ENCODE data around the gene WDR54. TPM values are rescaled to one million over a fixed set of nuclear protein-coding genes. Genes with fewer than 3 reads are reported as not detected.
A peak's percentile ranks its signal among the peaks of the same experiment; 100 is the strongest.

Gene WDR54, protein sequence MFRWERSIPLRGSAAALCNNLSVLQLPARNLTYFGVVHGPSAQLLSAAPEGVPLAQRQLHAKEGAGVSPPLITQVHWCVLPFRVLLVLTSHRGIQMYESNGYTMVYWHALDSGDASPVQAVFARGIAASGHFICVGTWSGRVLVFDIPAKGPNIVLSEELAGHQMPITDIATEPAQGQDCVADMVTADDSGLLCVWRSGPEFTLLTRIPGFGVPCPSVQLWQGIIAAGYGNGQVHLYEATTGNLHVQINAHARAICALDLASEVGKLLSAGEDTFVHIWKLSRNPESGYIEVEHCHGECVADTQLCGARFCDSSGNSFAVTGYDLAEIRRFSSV
- total RNA-seq (2014; rRNA removed; shearing (Covaris generic)): 59.7 and 66.7 TPM in 2 replicates
- 61.0 and 73.3 TPM in 2 replicates for polyA plus RNA-seq (2015; cell fraction: cytosol; rRNA removed)
- polyA plus RNA-seq (2015; cell fraction: nucleus; rRNA removed): 59.2 and 63.0 TPM in 2 replicates

DNA sequence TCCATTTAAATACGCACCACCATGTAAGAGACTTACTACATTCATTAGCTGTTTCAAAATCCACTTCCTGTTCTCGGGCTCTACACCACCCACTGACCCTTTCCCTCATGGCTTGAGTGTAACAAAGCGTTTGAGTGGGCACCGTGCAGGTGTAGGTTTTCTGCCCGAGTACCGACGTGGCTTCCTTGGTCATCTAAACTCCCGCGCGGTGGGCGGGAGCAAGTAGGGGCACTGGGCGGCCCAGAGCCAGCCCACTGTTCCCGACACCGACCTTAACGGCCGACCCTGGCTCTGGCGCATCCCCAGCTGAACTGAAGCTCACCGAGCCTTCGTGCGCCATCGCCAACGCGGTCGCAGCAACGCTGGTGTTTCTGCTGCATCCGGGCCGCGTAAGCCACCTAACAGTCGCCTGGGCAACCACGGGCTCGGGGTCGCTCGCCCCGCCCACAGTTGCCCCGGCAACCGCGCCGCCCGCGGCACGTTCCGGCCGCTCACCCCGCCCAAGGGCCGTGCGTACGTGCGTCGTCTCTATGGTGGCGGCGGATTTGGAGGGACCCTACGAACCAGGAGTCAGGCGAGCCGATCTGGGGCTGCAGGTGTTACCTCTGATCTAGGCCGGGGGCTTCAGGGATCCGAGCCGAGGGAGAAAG, at the start of gene WDR54, which contains the start of gene C2orf81:
Gene WDR54 (plus strand): TSS at position 510 of the 650 bp plus-strand sequence. CDS start 424 bp downstream, outside the sequence.
Gene C2orf81 (minus strand): TSS at position 399 of the 650 bp plus-strand sequence. CDS start 59 bp downstream, at position 340.
- DNase-seq (ENCODE audit: low read depth): peak; percentile 93

DNA sequence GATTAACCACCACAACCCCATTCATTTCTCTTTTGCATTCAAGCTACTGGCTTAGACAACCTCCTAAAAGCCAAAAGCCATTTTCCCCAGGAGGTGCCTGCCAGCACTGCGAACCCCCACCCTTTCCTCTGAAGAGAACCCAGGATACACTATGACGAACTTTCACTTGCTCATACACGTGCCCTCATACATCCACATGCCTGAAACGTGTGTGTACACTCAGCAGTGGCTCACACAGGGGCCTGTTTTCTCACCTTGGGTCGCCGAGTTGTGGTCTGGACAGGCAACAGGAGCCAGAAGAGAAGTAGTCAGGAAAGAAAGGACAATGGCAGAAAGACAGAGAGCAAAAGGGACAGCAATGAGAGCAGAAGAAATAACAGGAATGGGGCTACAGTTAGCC, 48.9 kb upstream of the WDR54 start:
- no peak for DNase-seq (ENCODE audit: low read depth)

DNA sequence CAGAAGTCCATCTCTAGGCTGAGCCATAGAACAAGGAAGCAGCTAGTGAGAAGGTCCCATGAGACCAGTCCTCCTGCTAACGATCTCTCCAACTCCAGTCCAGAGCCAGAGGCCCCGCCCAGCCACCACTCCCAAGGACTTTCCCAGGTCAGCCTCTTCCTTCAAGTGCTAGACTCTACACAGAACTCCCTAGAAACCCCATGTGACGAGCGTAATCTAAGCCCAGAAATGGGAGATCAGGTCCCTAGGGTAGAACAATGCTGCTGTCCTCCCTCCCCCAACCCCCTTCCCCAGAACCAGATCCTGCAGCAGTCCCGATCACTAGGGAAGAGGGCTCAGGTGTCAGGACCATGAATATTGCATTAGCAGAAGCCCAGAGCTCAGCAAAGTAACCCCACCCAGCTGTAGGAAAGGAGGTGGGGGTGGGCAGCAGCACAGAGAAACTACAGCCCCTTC, 48.3 kb upstream of the WDR54 start:
- no peak for DNase-seq (ENCODE audit: low read depth)

GRCh38 chr2:74373985-74374384, 47.5 kb upstream of the WDR54 start:
- DNase-seq (ENCODE audit: low read depth): no peak

- DNase-seq (ENCODE audit: low read depth): no peak
Observed at GRCh38 chr2:74374509-74375205, 46.9 kb upstream of the WDR54 start.

GRCh38 chr2:74375838-74376237, 45.7 kb upstream of the WDR54 start:
- DNase-seq (ENCODE audit: low read depth): no peak

DNA sequence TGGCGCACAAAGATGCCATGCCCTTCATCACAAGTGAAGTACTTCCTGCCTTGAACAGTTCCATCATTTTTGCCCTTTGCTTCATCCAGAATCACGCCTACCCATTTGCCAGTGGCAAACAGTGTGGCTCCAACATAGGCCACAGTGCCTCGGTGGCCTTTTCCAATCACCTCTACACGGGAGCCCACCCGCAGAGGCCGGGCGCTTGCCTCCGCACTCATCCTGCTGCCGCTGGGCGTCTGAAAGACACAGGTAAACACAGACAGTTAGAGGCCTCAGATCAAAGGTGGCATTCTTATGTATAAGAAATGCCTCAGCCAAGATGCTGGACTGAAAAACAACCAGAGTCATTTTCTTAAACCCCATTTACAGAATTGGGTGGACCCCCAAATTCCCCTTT, 43.5 kb upstream of the WDR54 start:
- DNase-seq (ENCODE audit: low read depth): no peak

GRCh38 chr2:74379851-74380789, 41.4 kb upstream of the WDR54 start, which contains the start of gene DCTN1:
Gene DCTN1 (minus strand): TSS chr2:74380311. CDS start chr2:74380037, 274 bp downstream.
- peak; percentile 26 for DNase-seq (ENCODE audit: low read depth)

DNA sequence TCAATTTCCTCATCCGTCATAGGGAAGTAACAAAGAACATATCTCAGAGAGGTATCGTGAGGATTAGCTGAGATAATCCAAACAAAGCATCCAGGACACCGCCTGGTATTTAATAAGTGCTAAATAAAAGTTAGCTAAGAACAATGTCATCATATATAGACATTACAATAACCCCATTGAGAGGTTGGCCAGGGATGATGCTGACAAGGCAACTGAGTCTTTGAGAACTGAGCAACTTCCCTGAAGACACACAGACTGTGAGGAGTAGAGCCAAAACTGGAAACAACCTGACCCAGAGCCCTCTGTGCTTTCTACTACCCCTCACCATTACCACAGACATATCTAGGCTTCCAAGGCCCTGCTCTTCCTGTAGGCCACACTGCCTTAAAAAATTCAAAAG, 39.8 kb upstream of the WDR54 start:
- DNase-seq (ENCODE audit: low read depth): no peak

GRCh38 chr2:74383254-74383653, 38.3 kb upstream of the WDR54 start:
- DNase-seq (ENCODE audit: low read depth): no peak

- no peak for DNase-seq (ENCODE audit: low read depth)
Observed at GRCh38 chr2:74384051-74384450, 37.5 kb upstream of the WDR54 start.

DNA sequence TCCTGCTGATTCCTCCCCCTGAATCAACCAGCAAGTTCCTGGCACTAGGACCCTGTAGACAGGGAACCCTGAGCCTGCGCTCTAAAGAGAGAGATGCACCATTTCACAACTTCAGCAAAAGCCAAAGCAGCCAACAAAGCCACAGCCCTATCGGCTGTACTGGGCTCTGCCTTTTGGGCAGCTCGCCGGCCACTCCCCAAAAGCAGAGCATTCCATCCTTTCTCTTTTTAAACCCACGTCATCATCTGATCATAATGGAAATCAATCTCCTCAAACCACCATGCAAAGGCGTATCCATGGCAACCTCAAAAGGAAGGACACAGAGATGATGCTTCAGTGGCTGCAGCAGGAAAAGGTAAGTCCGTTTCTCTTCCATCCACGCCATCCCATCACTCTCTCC, 36.1 kb upstream of the WDR54 start:
- DNase-seq (ENCODE audit: low read depth): no peak

DNA sequence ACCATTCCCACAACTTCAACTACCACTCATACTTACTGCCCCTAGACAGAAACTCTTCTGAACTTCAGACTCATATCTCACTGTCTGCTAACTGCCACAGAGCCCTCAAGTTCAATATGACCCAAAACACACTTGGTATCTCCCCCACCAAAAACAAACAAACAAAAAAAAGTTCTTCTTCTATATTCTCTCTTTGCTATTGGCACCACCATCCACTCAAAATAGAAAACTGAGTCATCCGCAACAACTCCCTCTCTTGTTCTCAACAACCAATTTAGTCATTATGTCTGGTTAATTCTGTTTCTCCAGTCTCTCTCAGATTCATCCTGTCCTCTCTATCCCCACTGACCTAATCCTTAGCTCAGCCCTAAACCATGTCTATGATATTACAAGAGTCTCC, 34.2 kb upstream of the WDR54 start:
- DNase-seq (ENCODE audit: low read depth): peak; percentile 20

- no peak for DNase-seq (ENCODE audit: low read depth)
Observed at GRCh38 chr2:74390606-74391005, 30.9 kb upstream of the WDR54 start.

GRCh38 chr2:74391209-74391579, 30.3 kb upstream of the WDR54 start:
- DNase-seq (ENCODE audit: low read depth): peak; percentile 24

GRCh38 chr2:74391580-74392448, 29.7 kb upstream of the WDR54 start:
- peak; percentile 76 for DNase-seq (ENCODE audit: low read depth)

- DNase-seq (ENCODE audit: low read depth): no peak
Observed at GRCh38 chr2:74392449-74392743, 29.1 kb upstream of the WDR54 start.

DNA sequence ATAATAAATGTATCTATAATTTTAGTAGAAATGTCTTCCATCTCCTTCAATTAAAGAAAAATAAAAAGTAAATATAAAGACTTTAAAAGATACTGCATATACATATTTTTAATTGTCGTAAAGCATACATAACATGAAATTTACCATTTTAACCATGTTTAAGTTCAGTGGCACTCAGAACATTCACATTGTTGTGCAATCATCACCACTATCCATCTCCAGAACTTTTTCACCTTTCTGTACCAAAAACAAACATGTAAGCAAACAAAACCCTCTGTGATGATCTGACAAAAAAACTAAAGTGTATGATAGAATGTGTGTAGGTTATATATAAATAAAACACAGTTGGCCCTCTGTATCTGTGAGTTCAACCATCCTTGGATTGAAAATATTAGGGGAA, 28.0 kb upstream of the WDR54 start:
- no peak for DNase-seq (ENCODE audit: low read depth)

DNA sequence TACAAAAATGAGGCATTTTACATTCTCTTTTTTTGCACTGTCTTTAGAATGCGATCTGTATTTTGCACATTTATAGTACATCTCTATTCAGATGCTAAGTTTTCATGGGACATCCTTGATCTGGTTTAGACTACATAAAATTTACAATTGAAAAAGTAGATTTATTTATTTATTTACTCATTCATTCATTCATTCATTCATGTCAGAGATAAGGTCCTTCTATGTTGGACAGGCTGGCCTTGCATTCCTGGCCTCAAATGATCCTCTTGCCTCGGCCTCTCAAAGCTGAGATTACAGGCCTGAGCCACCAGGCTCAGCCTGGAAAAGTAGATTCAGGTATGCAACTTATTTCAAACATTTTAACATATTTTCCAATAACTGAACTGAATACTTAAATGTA, 25.4 kb upstream of the WDR54 start:
- no peak for DNase-seq (ENCODE audit: low read depth)

GRCh38 chr2:74399785-74400184, 21.7 kb upstream of the WDR54 start:
- DNase-seq (ENCODE audit: low read depth): peak; percentile 17

Measured in HT1080 (cell line).